Astrocyte (in vitro differentiated cells and primary cell): ENCODE measurements around the gene TSPAN17. TPM values are rescaled to one million over a fixed set of nuclear protein-coding genes. Genes with fewer than 3 reads are reported as not detected.

Source experiments
- DNase-seq: peaks from one replicate; pipeline ENCODE4 v3.0.0-alpha.2; 2010; ENCODE audit warnings: low read depth
- FAIRE-seq: peaks from 2 replicates; lab custom pipeline; 2011; peaks lifted over from hg19 to GRCh38; lab: Jason Lieb, UNC
- H2AFZ ChIP-seq: 2 replicates; pipeline ENCODE4 v1.6.0; 2012; ENCODE audit warnings: low read depth, low read length, inconsistent platforms
- H3K27ac ChIP-seq: 2 replicates; pipeline ENCODE4 v1.5.1; 2011; ENCODE audit warnings: low read depth, low read length, inconsistent platforms
- H3K27me3 ChIP-seq: 2 replicates; pipeline ENCODE4 v1.6.0; 2011; ENCODE audit warnings: low read length, inconsistent platforms; ENCODE audit not compliant: insufficient read depth
- H3K36me3 ChIP-seq: 2 replicates; pipeline ENCODE4 v1.5.1; 2011; ENCODE audit warnings: low read length, inconsistent platforms; ENCODE audit not compliant: insufficient read depth
- H3K4me1 ChIP-seq: 2 replicates; pipeline ENCODE4 v1.5.1; 2011; ENCODE audit warnings: low read length, inconsistent platforms; ENCODE audit not compliant: insufficient read depth
- H3K4me2 ChIP-seq: 2 replicates; pipeline ENCODE4 v1.6.0; 2012; ENCODE audit warnings: low read length, inconsistent platforms
- H3K4me3 ChIP-seq: 2 replicates; pipeline ENCODE4 v1.5.1; 2011; ENCODE audit warnings: low read depth, mild to moderate bottlenecking, low read length, inconsistent platforms; ENCODE audit not compliant: insufficient read depth
- H3K79me2 ChIP-seq: 2 replicates; pipeline ENCODE4 v1.6.0; 2012; ENCODE audit warnings: mild to moderate bottlenecking, low read length, inconsistent platforms; ENCODE audit not compliant: insufficient read depth
- H3K9ac ChIP-seq: 2 replicates; pipeline ENCODE4 v1.6.0; 2012; ENCODE audit warnings: mild to moderate bottlenecking, low read length, inconsistent platforms
- H3K9me3 ChIP-seq: 2 replicates; pipeline ENCODE4 v1.5.1; 2012; ENCODE audit warnings: low read depth, mild to moderate bottlenecking, low read length, inconsistent platforms; ENCODE audit not compliant: insufficient read depth
- H4K20me1 ChIP-seq: 2 replicates; pipeline ENCODE4 v1.6.0; 2012; ENCODE audit warnings: low read length, inconsistent platforms; ENCODE audit not compliant: insufficient read depth
- H3K27ac Mint-ChIP-seq: one replicate; pipeline ENCODE4 v1.8.0; 2021; ENCODE audit warnings: mild to moderate bottlenecking, mixed read lengths; ENCODE audit not compliant: unreplicated experiment
- H3K27me3 Mint-ChIP-seq: one replicate; pipeline ENCODE4 v1.8.0; 2021; ENCODE audit warnings: low read depth, mixed read lengths; ENCODE audit not compliant: unreplicated experiment
- H3K36me3 Mint-ChIP-seq: one replicate; pipeline ENCODE4 v1.8.0; 2021; ENCODE audit warnings: low read depth, mixed read lengths; ENCODE audit not compliant: unreplicated experiment
- H3K4me1 Mint-ChIP-seq: one replicate; pipeline ENCODE4 v1.8.0; 2021; ENCODE audit warnings: low read depth, mixed read lengths; ENCODE audit not compliant: unreplicated experiment
- H3K4me3 Mint-ChIP-seq: one replicate; pipeline ENCODE4 v1.8.0; 2021; ENCODE audit warnings: mild to moderate bottlenecking, moderate library complexity, mixed read lengths; ENCODE audit not compliant: unreplicated experiment
- H3K9me3 Mint-ChIP-seq: one replicate; pipeline ENCODE4 v1.8.0; 2021; ENCODE audit warnings: mild to moderate bottlenecking, mixed read lengths; ENCODE audit not compliant: unreplicated experiment
- CTCF ChIP-seq: IDR thresholded peaks from 2 replicates; pipeline ENCODE4 v1.5.1; 2011; ENCODE audit warnings: low read depth, mild to moderate bottlenecking, inconsistent platforms, low read length, moderate library complexity; ENCODE audit not compliant: insufficient read depth
- EZH2 ChIP-seq: IDR thresholded peaks from 2 replicates; pipeline ENCODE4 v1.6.1; 2012; ENCODE audit warnings: mild to moderate bottlenecking, low read length, inconsistent platforms; ENCODE audit not compliant: insufficient read depth
- total RNA-seq: library from RNA; stranded (reverse); gene quantifications from 2 replicates; pipeline ENCODE4 v1.2.1, GENCODE V29; 2021

The TSPAN17 gene
- total RNA-seq, 1 donor from 2014 or later: 56.5 TPM

GRCh38 chr5:176664886-176665285 is 17.6 kb downstream of the TSPAN17 start:
- no peaks in the 10 kb centered on the region for H3K79me2 ChIP-seq
- H3K27ac ChIP-seq: no peak overlapping the region
- H4K20me1 ChIP-seq: peaks cover 13% of the 10 kb centered on the region
- no peaks in the 10 kb centered on the region for H3K4me1 ChIP-seq
- DNase-seq (no peak), FAIRE-seq (no peak)
- H3K4me2 ChIP-seq: no peak overlapping the region
- no peak for TF ChIP-seq CTCF
- peak; percentile 37 for TF ChIP-seq EZH2
- H3K36me3 ChIP-seq: no peaks in the 10 kb centered on the region
- Mint-ChIP-seq H3K9me3 (no peaks in the 10 kb centered on the region), H3K36me3 (no peaks in the 10 kb centered on the region), H3K27ac (no peak overlapping the region), H3K4me3 (no peak overlapping the region), H3K4me1 (no peaks in the 10 kb centered on the region), H3K27me3 (peaks cover 55% of the 10 kb centered on the region)
- H3K27me3 ChIP-seq: peaks cover 39% of the 10 kb centered on the region
- no peak overlapping the region for H2AFZ ChIP-seq
- H3K4me3 ChIP-seq: no peak overlapping the region
- no peak overlapping the region for H3K9ac ChIP-seq
- no peaks in the 10 kb centered on the region for H3K9me3 ChIP-seq

- H3K27me3 Mint-ChIP-seq: peaks cover 60% of the 10 kb centered on the region
These were observed 18.2 kb downstream of the TSPAN17 start for GRCh38 chr5:176665517-176665916.

More at GRCh38 chr5:176665517-176665916, 18.2 kb downstream of the TSPAN17 start:
- Histone ChIP-seq H3K27me3 (peaks cover 44% of the 10 kb centered on the region), H3K4me3 (no peak overlapping the region), H3K4me2 (no peak overlapping the region), H3K4me1 (no peaks in the 10 kb centered on the region), H3K79me2 (no peaks in the 10 kb centered on the region), H3K27ac (no peak overlapping the region), H3K9me3 (no peaks in the 10 kb centered on the region), H4K20me1 (peaks cover 6% of the 10 kb centered on the region), H2AFZ (no peak overlapping the region), H3K36me3 (no peaks in the 10 kb centered on the region), H3K9ac (no peak overlapping the region)
- Mint-ChIP-seq H3K4me3 (no peak overlapping the region), H3K27ac (no peak overlapping the region), H3K9me3 (no peaks in the 10 kb centered on the region), H3K4me1 (no peaks in the 10 kb centered on the region), H3K36me3 (no peaks in the 10 kb centered on the region)
- TF ChIP-seq CTCF: no peak
- TF ChIP-seq EZH2: no peak
- DNase-seq (no peak), FAIRE-seq (no peak)
